Hepatocyte (in vitro differentiated cells): ENCODE data around the gene IL2.

Experiments
- CTCF ChIP-seq: fragments of 200-600 bp; sonication (generic); IDR thresholded peaks from 2 replicates; pipeline ENCODE4 v1.5.1; 2016; ENCODE audit warnings: antibody characterized with exemption, mild to moderate bottlenecking; ENCODE audit not compliant: poor library complexity
- EZH2 ChIP-seq: fragments of 200-600 bp; sonication (generic); IDR thresholded peaks from 2 replicates; pipeline ENCODE4 v1.6.1; 2016; ENCODE audit warnings: antibody characterized with exemption, mild to moderate bottlenecking, borderline replicate concordance
- EZH2phosphoT487 ChIP-seq: fragments of 200-600 bp; sonication (generic); IDR thresholded peaks from one replicate; pipeline ENCODE4 v1.6.1; 2018; ENCODE audit warnings: antibody characterized with exemption, mild to moderate bottlenecking, low read depth, moderate library complexity; ENCODE audit not compliant: unreplicated experiment, severe bottlenecking

GRCh38 chr4:122450847-122451246 lies 5.7 kb downstream of the IL2 start:
- peak; percentile 17 for TF ChIP-seq CTCF
- no peak for TF ChIP-seq EZH2
- TF ChIP-seq EZH2phosphoT487: no peak
